MM.1S (cell line): Measurements from ENCODE around the gene STK32C.

ENCODE experiments used
- DNase-seq: peaks from one replicate; pipeline ENCODE4 v3.0.0-alpha.2; 2015
- H2AFZ ChIP-seq: fragments of 300-600 bp; sonication (generic); 2 replicates; pipeline ENCODE4 v1.6.0; 2016; ENCODE audit warnings: antibody characterized with exemption, low read length
- H3F3A ChIP-seq: fragments of 300-600 bp; sonication (generic); 2 replicates; pipeline ENCODE4 v1.6.1; 2016; ENCODE audit warnings: mild to moderate bottlenecking, antibody characterized with exemption, low read length, moderate library complexity, mixed read lengths; ENCODE audit not compliant: insufficient read depth
- H3K27ac ChIP-seq: fragments of 300-600 bp; sonication (generic); 2 replicates; pipeline ENCODE4 v1.5.1; 2016; ENCODE audit warnings: mild to moderate bottlenecking, low read length
- H3K27me3 ChIP-seq: fragments of 300-600 bp; sonication (generic); replicated peaks from 2 replicates; pipeline ENCODE4 v1.6.0; 2016; ENCODE audit warnings: low read length; ENCODE audit not compliant: insufficient read depth
- H3K36me3 ChIP-seq: fragments of 300-600 bp; sonication (generic); replicated peaks from 2 replicates; pipeline ENCODE4 v1.6.1; 2016; ENCODE audit warnings: mild to moderate bottlenecking, low read length, mixed read lengths; ENCODE audit not compliant: insufficient read depth
- H3K4me1 ChIP-seq: fragments of 300-600 bp; sonication (generic); 2 replicates; pipeline ENCODE4 v1.6.1; 2016; ENCODE audit warnings: low read length, mixed read lengths
- H3K4me2 ChIP-seq: fragments of 300-600 bp; sonication (generic); 2 replicates; pipeline ENCODE4 v1.6.0; 2016; ENCODE audit warnings: low read depth, low read length
- H3K4me3 ChIP-seq: fragments of 300-600 bp; sonication (generic); 2 replicates; pipeline ENCODE4 v1.5.1; 2016; ENCODE audit warnings: low read length, mixed read lengths
- H3K79me2 ChIP-seq: fragments of 300-600 bp; sonication (generic); 2 replicates; pipeline ENCODE4 v1.6.1; 2016; ENCODE audit warnings: mixed run types, low read length, mixed read lengths
- H3K9ac ChIP-seq: fragments of 300-600 bp; sonication (generic); 2 replicates; pipeline ENCODE4 v1.6.1; 2016; ENCODE audit warnings: low read length, mixed read lengths
- H3K9me2 ChIP-seq: fragments of 300-600 bp; sonication (generic); replicated peaks from 2 replicates; pipeline ENCODE4 v1.6.1; 2016; ENCODE audit warnings: mild to moderate bottlenecking, low read length, mixed read lengths; ENCODE audit not compliant: insufficient read depth
- H3K9me3 ChIP-seq: fragments of 300-600 bp; sonication (generic); replicated peaks from 2 replicates; pipeline ENCODE4 v1.6.1; 2016; ENCODE audit warnings: mild to moderate bottlenecking, low read length, mixed read lengths; ENCODE audit not compliant: insufficient read depth
- H4K20me1 ChIP-seq: fragments of 300-600 bp; sonication (generic); 2 replicates; pipeline ENCODE4 v1.6.1; 2016; ENCODE audit warnings: mild to moderate bottlenecking, low read length, moderate library complexity, mixed read lengths; ENCODE audit not compliant: insufficient read depth
- CTCF ChIP-seq: fragments of 300-600 bp; sonication (generic); IDR thresholded peaks from 2 replicates; pipeline ENCODE4 v1.5.1; 2016; ENCODE audit warnings: antibody characterized with exemption, low read length, mixed read lengths
- EZH2 ChIP-seq: fragments of 300-600 bp; sonication (generic); optimal IDR thresholded peaks from 2 replicates; pipeline ENCODE3; 2017; ENCODE audit warnings: low read depth, mild to moderate bottlenecking, antibody characterized with exemption, low read length, mixed read lengths
- EZH2phosphoT487 ChIP-seq: fragments of 300-600 bp; sonication (generic); IDR thresholded peaks from 2 replicates; pipeline ENCODE4 v1.6.1; 2018; ENCODE audit warnings: antibody characterized with exemption, low read length

STK32C gene

DNA sequence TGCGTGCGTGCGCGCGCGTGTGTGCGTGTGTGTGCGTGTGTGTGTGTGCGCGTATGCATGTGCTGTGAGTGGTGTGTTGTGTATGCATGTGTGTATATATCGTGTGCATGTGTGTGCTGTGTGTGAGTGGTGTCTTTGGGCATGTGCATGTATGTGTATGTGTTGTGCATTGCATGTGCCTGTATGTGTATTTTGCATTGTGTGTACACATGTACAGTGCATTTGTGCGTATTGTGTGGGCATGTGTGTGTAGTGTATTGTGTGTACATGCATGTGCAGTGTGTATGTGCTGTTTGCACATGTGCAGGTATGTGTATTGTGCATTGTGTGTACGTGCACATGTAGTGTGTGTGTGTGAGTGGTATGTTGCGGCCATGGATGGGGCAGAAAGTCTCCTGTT, 127.0 kb downstream of the STK32C start:
- DNase-seq, result no peak
- Histone ChIP-seq H3K36me3 (no peaks in the 10 kb centered on the region), H3K9ac (no peak overlapping the region), H4K20me1 (no peaks in the 10 kb centered on the region), H3F3A (no peaks in the 10 kb centered on the region), H3K4me1 (no peaks in the 10 kb centered on the region), H3K9me3 (no peaks in the 10 kb centered on the region), H3K79me2 (no peaks in the 10 kb centered on the region), H3K4me3 (no peak overlapping the region), H3K27ac (no peak overlapping the region), H2AFZ (no peak overlapping the region), H3K27me3 (peaks cover 30% of the 10 kb centered on the region), H3K9me2 (no peaks in the 10 kb centered on the region), H3K4me2 (no peak overlapping the region)
- TF ChIP-seq EZH2phosphoT487 (no peak), CTCF (no peak), EZH2 (no peak)

- TF ChIP-seq CTCF, result no peak
- TF ChIP-seq EZH2, result no peak
- TF ChIP-seq EZH2phosphoT487, result no peak
- H4K20me1 ChIP-seq, result no peaks in the 10 kb centered on the region
- peaks cover 30% of the 10 kb centered on the region for H3K27me3 ChIP-seq
- H3K9me2 ChIP-seq, result no peaks in the 10 kb centered on the region
- no peaks in the 10 kb centered on the region for H3K36me3 ChIP-seq
- H3K79me2 ChIP-seq, result no peaks in the 10 kb centered on the region
- H3K4me3 ChIP-seq, result no peak overlapping the region
- H3F3A ChIP-seq, result no peaks in the 10 kb centered on the region
- H2AFZ ChIP-seq, result no peak overlapping the region
- no peaks in the 10 kb centered on the region for H3K9me3 ChIP-seq
- no peak overlapping the region for H3K4me2 ChIP-seq
- no peak overlapping the region for H3K27ac ChIP-seq
- H3K4me1 ChIP-seq, result no peaks in the 10 kb centered on the region
- H3K9ac ChIP-seq, result no peak overlapping the region
- no peak for DNase-seq
Measured at GRCh38 chr10:132179551-132180392, 128.0 kb downstream of the STK32C start.

DNA sequence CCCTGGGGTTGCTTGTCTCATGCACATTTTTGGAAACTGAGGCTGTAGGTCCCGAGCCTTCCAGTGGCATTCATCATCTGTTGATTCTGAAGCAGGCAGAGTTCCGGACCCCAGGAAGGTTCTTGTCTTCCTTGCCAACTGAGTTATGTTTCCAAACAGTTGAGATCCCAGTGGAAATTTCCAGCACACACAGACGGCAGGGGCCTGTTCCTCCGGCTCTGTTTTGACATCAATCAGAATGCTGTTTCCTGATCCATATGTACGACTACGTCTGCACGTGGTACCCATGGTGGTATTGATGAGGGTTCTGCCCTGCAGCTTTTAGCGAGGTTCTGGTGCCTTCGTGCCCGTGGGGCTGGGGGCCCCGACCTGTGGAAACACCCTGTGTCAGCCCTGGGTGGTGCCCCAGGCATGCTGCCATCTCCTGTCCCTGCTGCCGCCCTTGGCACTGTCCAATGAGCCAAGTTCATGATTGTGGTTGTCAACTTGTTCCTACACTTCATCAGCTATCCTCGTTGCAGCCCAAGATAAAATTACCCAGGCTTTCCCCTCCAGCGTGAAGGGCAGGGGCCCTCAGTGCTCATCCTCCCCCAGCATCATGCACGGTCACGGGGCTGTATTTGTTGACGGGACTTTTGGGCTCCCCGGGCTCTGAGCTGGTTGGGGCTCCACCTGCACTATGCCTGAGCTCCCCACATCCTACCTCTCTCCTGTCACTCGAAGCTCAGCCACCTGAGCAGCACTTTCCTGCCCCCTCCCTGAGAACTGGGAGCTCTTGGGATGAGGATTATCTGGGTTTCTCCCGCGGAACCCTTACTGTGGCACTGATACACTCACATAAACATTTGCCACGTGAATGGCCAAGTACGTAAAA, 128.8 kb downstream of the STK32C start:
- Histone ChIP-seq H4K20me1 (no peaks in the 10 kb centered on the region), H3K79me2 (no peaks in the 10 kb centered on the region), H3F3A (no peaks in the 10 kb centered on the region), H2AFZ (no peak overlapping the region), H3K36me3 (no peaks in the 10 kb centered on the region), H3K27ac (no peak overlapping the region), H3K4me3 (no peak overlapping the region), H3K4me1 (no peaks in the 10 kb centered on the region), H3K9me2 (no peaks in the 10 kb centered on the region), H3K9ac (no peak overlapping the region), H3K27me3 (peaks cover 30% of the 10 kb centered on the region), H3K4me2 (no peak overlapping the region), H3K9me3 (no peaks in the 10 kb centered on the region)
- no peak for DNase-seq
- TF ChIP-seq EZH2phosphoT487 (no peak), CTCF (no peak), EZH2 (no peak)
